Measurements from ENCODE around the gene VRK1. TPM values are rescaled to one million over a fixed set of nuclear protein-coding genes. Genes with fewer than 3 reads are reported as not detected.

Gene VRK1
- total and polyA plus RNA-seq, 7 experiments from 2014 or later = 28.5 to 52.2 (median 40.7) TPM

DNA sequence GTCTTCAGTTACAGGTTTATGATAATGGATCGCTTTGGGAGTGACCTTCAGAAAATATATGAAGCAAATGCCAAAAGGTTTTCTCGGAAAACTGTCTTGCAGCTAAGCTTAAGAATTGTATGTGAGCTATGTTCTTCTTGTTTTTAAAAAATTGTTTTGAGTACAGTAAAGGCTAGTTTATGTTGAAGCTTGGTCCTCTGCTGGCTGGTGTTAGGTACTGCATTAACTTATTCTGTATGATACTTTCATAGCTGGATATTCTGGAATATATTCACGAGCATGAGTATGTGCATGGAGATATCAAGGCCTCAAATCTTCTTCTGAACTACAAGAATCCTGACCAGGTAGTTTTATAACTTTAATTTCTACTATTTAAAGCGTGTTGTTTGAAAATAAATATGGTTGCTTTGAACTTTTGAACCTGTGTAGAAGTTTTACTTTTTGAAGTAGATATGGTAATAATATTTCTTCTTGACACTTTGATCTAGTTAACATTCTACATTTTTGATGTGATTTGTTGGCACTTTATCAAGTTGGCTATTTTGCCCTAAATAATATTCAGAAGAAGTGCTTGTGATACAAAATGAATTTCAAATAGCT is 55.7 kb downstream of the VRK1 start:
- Mint-ChIP-seq H3K27me3 (no peaks in the 10 kb centered on the region), H3K27ac (no peak overlapping the region), H3K4me1 (peaks cover 3 to 24% (median 12%) of the 10 kb centered on the region in 7 donors), H3K4me3 (no peak overlapping the region), H3K9me3 (no peaks in the 10 kb centered on the region), H3K36me3 (peaks cover 8 to 61% (median 24%) of the 10 kb centered on the region in 5 donors)
- POLR2A ChIA-PET = no interaction called here
- ATAC-seq = peak; percentile 73
- H3K27ac ChIP-seq (ENCODE audit: low read depth, low read length) = no peak overlapping the region
- intact Hi-C loops (cut with micrococcal nuclease) = loop anchor here (2.0 to 10.0 kb wide), 3 partner anchors 56 to 288 kb away; partner anchors contain the start of gene VRK1 (in 1 of the 2)
- H3K36me3 ChIP-seq (ENCODE audit: control insufficient read depth in 2 of 3, insufficient read depth in 3 of 3, low read length in 3 of 3) = peaks cover 0 to 18% (median 0%) of the 10 kb centered on the region in 3 experiments
- no peaks in the 10 kb centered on the region for H3K9me3 ChIP-seq (ENCODE audit: control insufficient read depth in 2 of 3, low read length in 3 of 3)
- H3K4me1 ChIP-seq (ENCODE audit: control insufficient read depth in 2 of 2, insufficient read depth in 2 of 2, low read length in 2 of 2) = no peaks in the 10 kb centered on the region
- peak in 5 of 9 donors; percentile 1 to 29 (median 7) for DNase-seq
- CTCF ChIA-PET = interaction anchor here (0.6 to 1.4 kb wide), 9 partner anchors 10 to 1461 kb away, joined by 3 to 6 read pairs (median 3); no protein-coding TSS in a partner anchor
- no peak overlapping the region for H3K4me3 ChIP-seq (ENCODE audit: low read length)
- no peaks in the 10 kb centered on the region for H3K27me3 ChIP-seq (ENCODE audit: control insufficient read depth in 2 of 2, insufficient read depth in 2 of 2, low read length in 2 of 2)

DNA sequence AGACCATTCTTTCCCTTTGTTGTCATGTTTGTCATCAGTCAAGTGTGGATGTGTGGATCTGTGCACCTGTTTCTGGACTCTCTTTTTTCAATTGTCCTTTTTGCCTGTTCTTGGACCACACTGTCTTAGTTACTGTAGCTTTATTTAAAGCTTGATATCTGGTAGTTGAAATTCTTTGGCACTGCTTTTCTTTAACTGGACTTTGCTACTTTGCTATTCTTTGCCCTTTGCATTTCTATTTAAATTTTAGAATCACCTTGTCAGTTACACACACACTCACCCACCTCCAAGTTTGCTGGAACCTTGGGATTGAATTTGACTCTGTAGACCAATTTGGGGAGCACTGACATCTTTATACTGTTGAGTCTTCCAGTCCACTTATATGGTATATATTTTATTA is 61.5 kb downstream of the VRK1 start:
- peak overlapping the region in 2 of 9 donors; percentile 16 to 43 for H3K27ac Mint-ChIP-seq

GRCh38 chr14:96861568-96862310 is 64.6 kb downstream of the VRK1 start:
- DNase-seq (no peak), ATAC-seq (no peak)
- H3K4me3 ChIP-seq (ENCODE audit: low read length) = no peak overlapping the region
- H3K27ac Mint-ChIP-seq = peak overlapping the region in 1 of 9 donors; percentile 6
- H3K9me3 Mint-ChIP-seq = peaks cover 0 to 1% (median 0%) of the 10 kb centered on the region in 11 donors
- H3K9me3 ChIP-seq (ENCODE audit: control insufficient read depth in 2 of 3, low read length in 3 of 3) = no peaks in the 10 kb centered on the region
- intact Hi-C loops (cut with micrococcal nuclease) = no loop called here
- H3K36me3 Mint-ChIP-seq = peaks cover 13 to 75% (median 65%) of the 10 kb centered on the region in 5 donors
- no peaks in the 10 kb centered on the region for H3K27me3 ChIP-seq (ENCODE audit: control insufficient read depth in 2 of 2, insufficient read depth in 2 of 2, low read length in 2 of 2)
- no peaks in the 10 kb centered on the region for H3K27me3 Mint-ChIP-seq
- H3K27ac ChIP-seq (ENCODE audit: low read depth, low read length) = no peak overlapping the region
- no peaks in the 10 kb centered on the region for H3K4me1 ChIP-seq (ENCODE audit: control insufficient read depth in 2 of 2, insufficient read depth in 2 of 2, low read length in 2 of 2)
- POLR2A ChIA-PET = no interaction called here
- H3K4me1 Mint-ChIP-seq = peaks cover 0 to 13% (median 7%) of the 10 kb centered on the region in 7 donors
- CTCF ChIA-PET = interaction anchor here (1.1 kb wide), 1 partner anchor 8 kb away, joined by 3 read pairs; no protein-coding TSS in a partner anchor
- no peak overlapping the region for H3K4me3 Mint-ChIP-seq
- H3K36me3 ChIP-seq (ENCODE audit: control insufficient read depth in 2 of 3, insufficient read depth in 3 of 3, low read length in 3 of 3) = peaks cover 0 to 17% (median 0%) of the 10 kb centered on the region in 3 experiments

More for the DNA sequence above, 61.5 kb downstream of the VRK1 start:
- ChIA-PET CTCF (no interaction called here), POLR2A (no interaction called here)
- no peak overlapping the region for H3K27ac ChIP-seq (ENCODE audit: low read depth, low read length)
- intact Hi-C loops (cut with micrococcal nuclease) = loop anchor here (10.0 kb wide), 2 partner anchors 266 to 294 kb away; no protein-coding TSS in a partner anchor
- ATAC-seq (no peak), DNase-seq (no peak)
- no peaks in the 10 kb centered on the region for H3K27me3 Mint-ChIP-seq
- no peaks in the 10 kb centered on the region for H3K27me3 ChIP-seq (ENCODE audit: control insufficient read depth in 2 of 2, insufficient read depth in 2 of 2, low read length in 2 of 2)
- no peak overlapping the region for H3K4me3 Mint-ChIP-seq
- no peak overlapping the region for H3K4me3 ChIP-seq (ENCODE audit: low read length)
- H3K4me1 Mint-ChIP-seq = peaks cover 0 to 13% (median 2%) of the 10 kb centered on the region in 7 donors
- peaks cover 10 to 56% (median 40%) of the 10 kb centered on the region in 5 donors for H3K36me3 Mint-ChIP-seq
- peaks cover 0 to 18% (median 0%) of the 10 kb centered on the region in 3 experiments for H3K36me3 ChIP-seq (ENCODE audit: control insufficient read depth in 2 of 3, insufficient read depth in 3 of 3, low read length in 3 of 3)
- H3K9me3 ChIP-seq (ENCODE audit: control insufficient read depth in 2 of 3, low read length in 3 of 3) = no peaks in the 10 kb centered on the region
- H3K9me3 Mint-ChIP-seq = no peaks in the 10 kb centered on the region
- H3K4me1 ChIP-seq (ENCODE audit: control insufficient read depth in 2 of 2, insufficient read depth in 2 of 2, low read length in 2 of 2) = no peaks in the 10 kb centered on the region

- POLR2A ChIA-PET = interaction anchor here (0.9 kb wide), 1 partner anchor 27 kb away, joined by 3 read pairs; no protein-coding TSS in a partner anchor
- Histone ChIP-seq H3K36me3 (ENCODE audit: control insufficient read depth in 2 of 3, insufficient read depth in 3 of 3, low read length in 3 of 3) (peaks cover 0 to 5% (median 0%) of the 10 kb centered on the region in 3 experiments), H3K27ac (ENCODE audit: low read depth, low read length) (no peak overlapping the region), H3K4me1 (ENCODE audit: control insufficient read depth in 2 of 2, insufficient read depth in 2 of 2, low read length in 2 of 2) (no peaks in the 10 kb centered on the region), H3K27me3 (ENCODE audit: control insufficient read depth in 2 of 2, insufficient read depth in 2 of 2, low read length in 2 of 2) (no peaks in the 10 kb centered on the region), H3K9me3 (ENCODE audit: control insufficient read depth in 2 of 3, low read length in 3 of 3) (no peaks in the 10 kb centered on the region), H3K4me3 (ENCODE audit: low read length) (no peak overlapping the region)
- intact Hi-C loops (cut with micrococcal nuclease) = no loop called here
- peaks cover 9 to 68% (median 60%) of the 10 kb centered on the region in 5 donors for H3K36me3 Mint-ChIP-seq
- no peak overlapping the region for H3K4me3 Mint-ChIP-seq
- no peak for ATAC-seq
- H3K4me1 Mint-ChIP-seq = peaks cover 0 to 13% (median 7%) of the 10 kb centered on the region in 7 donors
- DNase-seq = no peak
- H3K27me3 Mint-ChIP-seq = no peaks in the 10 kb centered on the region
- CTCF ChIA-PET = interaction anchor here (1.1 kb wide), 1 partner anchor 10 kb away, joined by 3 read pairs; no protein-coding TSS in a partner anchor
- H3K9me3 Mint-ChIP-seq = peaks cover 0 to 1% (median 0%) of the 10 kb centered on the region in 11 donors
- no peak overlapping the region for H3K27ac Mint-ChIP-seq
Measured at GRCh38 chr14:96863327-96863985, 66.3 kb downstream of the VRK1 start.

DNA sequence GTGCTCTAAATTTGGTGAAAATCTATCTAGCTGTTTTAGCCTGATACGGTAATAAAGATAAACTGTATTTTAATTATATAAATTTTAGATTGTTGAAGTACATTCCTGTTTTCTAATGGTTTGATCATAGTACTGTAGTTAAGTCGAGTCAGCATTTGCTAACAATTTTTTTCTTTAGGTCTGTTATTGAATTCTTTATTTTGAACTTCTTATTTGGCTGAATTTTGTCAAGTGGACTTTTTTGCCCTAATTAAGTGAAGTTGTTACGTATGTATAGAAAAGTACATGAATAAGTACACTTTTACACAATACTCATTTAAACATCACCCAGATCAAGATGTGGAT is 66.8 kb downstream of the VRK1 start:
- Histone ChIP-seq H3K4me1 (ENCODE audit: control insufficient read depth in 2 of 2, insufficient read depth in 2 of 2, low read length in 2 of 2) (no peaks in the 10 kb centered on the region), H3K4me3 (ENCODE audit: low read length) (no peak overlapping the region), H3K27me3 (ENCODE audit: control insufficient read depth in 2 of 2, insufficient read depth in 2 of 2, low read length in 2 of 2) (no peaks in the 10 kb centered on the region), H3K36me3 (ENCODE audit: control insufficient read depth in 2 of 3, insufficient read depth in 3 of 3, low read length in 3 of 3) (peaks cover 0 to 4% (median 0%) of the 10 kb centered on the region in 3 experiments), H3K9me3 (ENCODE audit: control insufficient read depth in 2 of 3, low read length in 3 of 3) (no peaks in the 10 kb centered on the region), H3K27ac (ENCODE audit: low read depth, low read length) (no peak overlapping the region)
- ChIA-PET POLR2A (no interaction called here), CTCF (interaction anchor here (1.1 kb wide), 1 partner anchor 11 kb away, joined by 3 read pairs; no protein-coding TSS in a partner anchor)
- peaks cover 0 to 13% (median 7%) of the 10 kb centered on the region in 7 donors for H3K4me1 Mint-ChIP-seq
- DNase-seq = no peak
- H3K4me3 Mint-ChIP-seq = no peak overlapping the region
- intact Hi-C loops (cut with micrococcal nuclease) = no loop called here
- no peak overlapping the region for H3K27ac Mint-ChIP-seq
- H3K36me3 Mint-ChIP-seq = peaks cover 9 to 63% (median 56%) of the 10 kb centered on the region in 5 donors
- H3K9me3 Mint-ChIP-seq = peaks cover 0 to 1% (median 0%) of the 10 kb centered on the region in 11 donors
- no peaks in the 10 kb centered on the region for H3K27me3 Mint-ChIP-seq
- no peak for ATAC-seq

GRCh38 chr14:96867634-96868033 is 70.5 kb downstream of the VRK1 start:
- Histone ChIP-seq H3K4me1 (ENCODE audit: control insufficient read depth in 2 of 2, insufficient read depth in 2 of 2, low read length in 2 of 2) (no peaks in the 10 kb centered on the region), H3K27ac (ENCODE audit: low read depth, low read length) (no peak overlapping the region), H3K4me3 (ENCODE audit: low read length) (no peak overlapping the region), H3K9me3 (ENCODE audit: control insufficient read depth in 2 of 3, low read length in 3 of 3) (no peaks in the 10 kb centered on the region), H3K36me3 (ENCODE audit: control insufficient read depth in 2 of 3, insufficient read depth in 3 of 3, low read length in 3 of 3) (peaks cover 0 to 4% (median 3%) of the 10 kb centered on the region in 3 experiments), H3K27me3 (ENCODE audit: control insufficient read depth in 2 of 2, insufficient read depth in 2 of 2, low read length in 2 of 2) (no peaks in the 10 kb centered on the region)
- Mint-ChIP-seq H3K9me3 (peaks cover 0 to 1% (median 0%) of the 10 kb centered on the region in 11 donors), H3K4me3 (no peak overlapping the region), H3K27ac (peak overlapping the region in 1 of 9 donors; percentile 7), H3K4me1 (peaks cover 0 to 11% (median 0%) of the 10 kb centered on the region in 7 donors), H3K36me3 (peaks cover 6 to 58% (median 55%) of the 10 kb centered on the region in 5 donors), H3K27me3 (no peaks in the 10 kb centered on the region)
- intact Hi-C loops (cut with micrococcal nuclease) = no loop called here
- ATAC-seq (no peak), DNase-seq (no peak)
- CTCF ChIA-PET = no interaction called here
- POLR2A ChIA-PET = no interaction called here

All from naive thymus-derived CD4-positive, alpha-beta T cell (primary cell).